A673 (cell line): ENCODE measurements around the gene CRELD2.

ENCODE experiments used
- EZH2 ChIP-seq: fragments of 200-600 bp; sonication (generic); IDR thresholded peaks from 2 replicates; pipeline ENCODE4 v1.6.1; 2017; ENCODE audit warnings: borderline replicate concordance, low read depth, mild to moderate bottlenecking, mixed read lengths, antibody characterized with exemption, low read length; ENCODE audit not compliant: poor library complexity, severe bottlenecking
- TF ChIP-seq, protein P1 (sequence below): fragments of 300-800, 200-600 bp; sonication (generic); conservative IDR thresholded peaks from 2 replicates; pipeline ENCODE4 v1.5.1; 2017; ENCODE audit warnings: low read depth, mild to moderate bottlenecking, antibody characterized with exemption, low read length, moderate library complexity, mixed read lengths

GRCh38 chr22:49925525-49926128 lies 7.2 kb downstream of the CRELD2 start:
- no peak for TF ChIP-seq EZH2
- TF ChIP-seq, protein P1, sequence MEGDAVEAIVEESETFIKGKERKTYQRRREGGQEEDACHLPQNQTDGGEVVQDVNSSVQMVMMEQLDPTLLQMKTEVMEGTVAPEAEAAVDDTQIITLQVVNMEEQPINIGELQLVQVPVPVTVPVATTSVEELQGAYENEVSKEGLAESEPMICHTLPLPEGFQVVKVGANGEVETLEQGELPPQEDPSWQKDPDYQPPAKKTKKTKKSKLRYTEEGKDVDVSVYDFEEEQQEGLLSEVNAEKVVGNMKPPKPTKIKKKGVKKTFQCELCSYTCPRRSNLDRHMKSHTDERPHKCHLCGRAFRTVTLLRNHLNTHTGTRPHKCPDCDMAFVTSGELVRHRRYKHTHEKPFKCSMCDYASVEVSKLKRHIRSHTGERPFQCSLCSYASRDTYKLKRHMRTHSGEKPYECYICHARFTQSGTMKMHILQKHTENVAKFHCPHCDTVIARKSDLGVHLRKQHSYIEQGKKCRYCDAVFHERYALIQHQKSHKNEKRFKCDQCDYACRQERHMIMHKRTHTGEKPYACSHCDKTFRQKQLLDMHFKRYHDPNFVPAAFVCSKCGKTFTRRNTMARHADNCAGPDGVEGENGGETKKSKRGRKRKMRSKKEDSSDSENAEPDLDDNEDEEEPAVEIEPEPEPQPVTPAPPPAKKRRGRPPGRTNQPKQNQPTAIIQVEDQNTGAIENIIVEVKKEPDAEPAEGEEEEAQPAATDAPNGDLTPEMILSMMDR = no peak
